HCT116 (cell line): Measurements from ENCODE around the gene ACER3. TPM values are rescaled to one million over a fixed set of nuclear protein-coding genes. Genes with fewer than 3 reads are reported as not detected.

Source experiments
- ATAC-seq: fragments of 200-7000 bp; cut with Tn5 transposase; 2 replicates; pipeline ENCODE4 v1.9.1; 2020; ENCODE audit warnings: mild to moderate bottlenecking, moderate library complexity
- BruUV-seq: library from RNA; stranded (reverse); fragments of 400-500 nt; replicated peaks from 2 replicates; lab custom pipeline; 2021; lab: Mats Ljungman, UMichigan
- CTCF ChIA-PET: fragments of 300-600 bp; sonication (Branson Sonifier 250); formaldehyde crosslinking; loops from one replicate; lab custom pipeline; 2021; ENCODE audit warnings: antibody characterized with exemption; lab: Charles Lee
- POLR2A ChIA-PET: fragments of 300-600, 350-600 bp; sonication (Branson Sonifier 250); formaldehyde crosslinking; loops from one replicate; lab custom pipeline; 2021; ENCODE audit warnings: antibody characterized with exemption; lab: Charles Lee
- RAD21 ChIA-PET, 2 experiments: fragments of 300-600 bp; sonication (Branson Sonifier 250); formaldehyde crosslinking; loops; one replicate each; lab custom pipeline; 2023; ENCODE audit warnings: low total read pairs in 2 of 2; ENCODE audit not compliant: uncharacterized antibody in 2 of 2, unreplicated experiment in 2 of 2, low non-redundant PET in 1 of 2; lab: Charles Lee
- DNase-seq: peaks from one replicate; pipeline ENCODE4 v3.0.0-alpha.2; 2010; ENCODE audit warnings: low read depth, low spot score
- H2AFZ ChIP-seq: fragments of 200-600 bp; shearing (Covaris generic), sonication (generic); 2 replicates; pipeline ENCODE4 v1.6.1; 2017; ENCODE audit warnings: low read depth, mixed run types, mixed read lengths, antibody characterized with exemption, low read length; ENCODE audit not compliant: poor library complexity, severe bottlenecking
- H3K27ac ChIP-seq: 2 replicates; pipeline ENCODE4 v1.5.1; 2012; ENCODE audit warnings: low read depth, low read length
- H3K27me3 ChIP-seq: fragments of 200-600 bp; sonication (generic); 2 replicates; pipeline ENCODE4 v1.6.1; 2016; ENCODE audit warnings: mixed run types, low read length, mixed read lengths; ENCODE audit not compliant: insufficient read depth
- H3K36me3 ChIP-seq, 2 experiments: fragments of 200-500 bp in 1 of 2; fragments of 200-600 bp in 1 of 2; sonication (Bioruptor generic) in 1 of 2; sonication (generic) in 1 of 2; 2 replicates each; pipeline versions ENCODE4 v1.5.1 to v1.6.1; 2014 to 2016; ENCODE audit warnings: low read length in 2 of 2, inconsistent platforms in 1 of 2, mixed read lengths in 1 of 2, mixed run types in 1 of 2; ENCODE audit not compliant: insufficient read depth in 2 of 2, control insufficient read depth in 1 of 2
- H3K4me1 ChIP-seq, 2 experiments: fragments of 200-600 bp in 1 of 2; sonication (generic) in 1 of 2; 2 replicates each; pipeline versions ENCODE4 v1.5.1 to v1.6.1; 2012 to 2017; ENCODE audit warnings: low read length in 2 of 2, inconsistent platforms in 1 of 2, mild to moderate bottlenecking in 1 of 2, mixed read lengths in 1 of 2, mixed run types in 1 of 2, moderate library complexity in 1 of 2; ENCODE audit not compliant: insufficient read depth in 2 of 2, control insufficient read depth in 1 of 2
- H3K4me2 ChIP-seq: fragments of 200-600 bp; sonication (generic); 2 replicates; pipeline ENCODE4 v1.6.1; 2017; ENCODE audit warnings: mixed run types, low read length, mixed read lengths
- H3K4me3 ChIP-seq, 2 experiments: fragments of 200-600 bp in 1 of 2; sonication (generic) in 1 of 2; replicated peaks in 1 of 2; 2 replicates each; pipeline ENCODE4 v1.5.1; 2011 to 2016; ENCODE audit warnings: low read length in 2 of 2, control low read depth in 1 of 2, low read depth in 1 of 2, mild to moderate bottlenecking in 1 of 2, mixed read lengths in 1 of 2, mixed run types in 1 of 2
- H3K79me2 ChIP-seq: fragments of 200-600 bp; sonication (generic); 2 replicates; pipeline ENCODE4 v1.6.1; 2017; ENCODE audit warnings: mild to moderate bottlenecking, mixed run types, low read length, moderate library complexity, mixed read lengths; ENCODE audit not compliant: insufficient read depth
- H3K9ac ChIP-seq: fragments of 200-600 bp; sonication (generic); 2 replicates; pipeline ENCODE4 v1.6.1; 2016; ENCODE audit warnings: low read length, mixed read lengths
- H3K9me2 ChIP-seq: fragments of 200-600 bp; sonication (generic), shearing (Covaris generic); 2 replicates; pipeline ENCODE4 v1.6.1; 2017; ENCODE audit warnings: mixed run types, mild to moderate bottlenecking, moderate library complexity; ENCODE audit not compliant: insufficient read depth
- H3K9me3 ChIP-seq, 2 experiments: fragments of 200-500 bp in 1 of 2; fragments of 200-600 bp in 1 of 2; sonication (Bioruptor generic) in 1 of 2; sonication (generic) in 1 of 2; 2 replicates each; pipeline ENCODE4 v1.6.1; 2014 to 2017; ENCODE audit warnings: low read length in 2 of 2, mixed read lengths in 2 of 2, inconsistent platforms in 1 of 2, low read depth in 1 of 2, mild to moderate bottlenecking in 1 of 2, mixed run types in 1 of 2, moderate library complexity in 1 of 2; ENCODE audit not compliant: control insufficient read depth in 1 of 2, insufficient read depth in 1 of 2
- H4K20me1 ChIP-seq: fragments of 200-600 bp; sonication (generic), shearing (Covaris generic); 2 replicates; pipeline ENCODE4 v1.6.1; 2017; ENCODE audit warnings: mixed run types, mild to moderate bottlenecking, moderate library complexity; ENCODE audit not compliant: insufficient read depth
- CBX3 ChIP-seq: IDR thresholded peaks from 2 replicates; pipeline ENCODE4 v1.6.1; 2012; ENCODE audit warnings: low read depth
- CEBPB ChIP-seq: IDR thresholded peaks from 2 replicates; pipeline ENCODE4 v1.6.1; 2012; ENCODE audit warnings: low read depth
- EZH2phosphoT487 ChIP-seq: fragments of 200-600 bp; IDR thresholded peaks from 2 replicates; pipeline ENCODE4 v1.6.1; 2018; ENCODE audit warnings: antibody characterized with exemption, borderline replicate concordance
- FOSL1 ChIP-seq: IDR thresholded peaks from 2 replicates; pipeline ENCODE4 v1.6.1; 2012; ENCODE audit warnings: low read depth
- JUND ChIP-seq: IDR thresholded peaks from 2 replicates; pipeline ENCODE4 v1.6.1; 2012
- POLR2A ChIP-seq: IDR thresholded peaks from 2 replicates; pipeline ENCODE4 v1.7.0; 2011; ENCODE audit warnings: borderline replicate concordance; ENCODE audit not compliant: insufficient read depth, insufficient read length; ENCODE audit errors: extremely low read depth
- YY1 ChIP-seq: IDR thresholded peaks from 2 replicates; pipeline ENCODE4 v1.6.1; 2011; ENCODE audit warnings: low read length, low read depth, moderate library complexity, mild to moderate bottlenecking; ENCODE audit not compliant: insufficient replicate concordance; ENCODE audit errors: extremely low read depth
- ZFX ChIP-seq: fragments of 450-650 bp; IDR thresholded peaks from 2 replicates; pipeline ENCODE4 v1.6.1; 2017
- ZNF274 ChIP-seq: fragments of 200-500 bp; sonication (Bioruptor generic); IDR thresholded peaks from 2 replicates; pipeline ENCODE4 v1.6.1; 2014; ENCODE audit warnings: mild to moderate bottlenecking, low read depth, low read length, inconsistent platforms
- intact Hi-C: fragments of 100-400 bp; cut with micrococcal nuclease; formaldehyde crosslinking; loops from 2 replicates; pipeline ENCODE4 v1.10.0; 2022
- total RNA-seq: library from RNA; stranded (reverse); gene quantifications from one replicate; pipeline ENCODE4 v1.2.1, GENCODE V29; 2021; ENCODE audit not compliant: unreplicated experiment
- TF ChIP-seq, protein P1 (sequence below): IDR thresholded peaks from 2 replicates; pipeline ENCODE4 v1.6.1; 2011; ENCODE audit warnings: mild to moderate bottlenecking, low read length, moderate library complexity; ENCODE audit not compliant: insufficient replicate concordance; ENCODE audit errors: extremely low read depth
- TF ChIP-seq, protein P2 (sequence below), 3 experiments: fragments of 200-600 bp in 1 of 3; sonication (generic) in 1 of 3; IDR thresholded peaks in 2 of 3; conservative IDR thresholded peaks in 1 of 3; 2 replicates each; pipeline ENCODE4 v1.5.1; 2012 to 2017; ENCODE audit warnings: low read depth in 2 of 3, low read length in 2 of 3, antibody characterized with exemption in 1 of 3, borderline replicate concordance in 1 of 3, control low read depth in 1 of 3, mild to moderate bottlenecking in 1 of 3, mixed read lengths in 1 of 3, mixed run types in 1 of 3, moderate library complexity in 1 of 3; ENCODE audit not compliant: insufficient read depth in 1 of 3

The ACER3 gene
- total RNA-seq, 1 experiment from 2014 or later = 19.1 TPM

DNA sequence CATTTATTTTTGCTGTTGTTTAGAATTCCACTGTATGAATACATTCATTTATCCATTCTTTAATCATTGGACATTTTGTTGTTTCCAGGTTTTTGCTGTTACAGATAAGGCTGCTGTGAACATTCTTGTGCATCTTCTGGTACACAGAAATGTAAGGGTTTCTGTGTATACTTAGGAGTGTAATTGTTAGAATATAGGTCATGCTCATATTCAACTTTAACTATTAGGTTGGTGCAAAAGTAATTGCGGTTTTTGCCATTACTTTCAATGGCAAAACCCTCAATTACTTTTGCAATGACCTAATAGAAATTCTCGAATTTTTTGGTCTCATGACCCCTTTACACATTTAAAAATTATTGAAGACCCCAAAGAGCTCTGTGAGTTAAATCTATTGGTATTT, 17.3 kb downstream of the ACER3 start:
- TF ChIP-seq, protein P1, sequence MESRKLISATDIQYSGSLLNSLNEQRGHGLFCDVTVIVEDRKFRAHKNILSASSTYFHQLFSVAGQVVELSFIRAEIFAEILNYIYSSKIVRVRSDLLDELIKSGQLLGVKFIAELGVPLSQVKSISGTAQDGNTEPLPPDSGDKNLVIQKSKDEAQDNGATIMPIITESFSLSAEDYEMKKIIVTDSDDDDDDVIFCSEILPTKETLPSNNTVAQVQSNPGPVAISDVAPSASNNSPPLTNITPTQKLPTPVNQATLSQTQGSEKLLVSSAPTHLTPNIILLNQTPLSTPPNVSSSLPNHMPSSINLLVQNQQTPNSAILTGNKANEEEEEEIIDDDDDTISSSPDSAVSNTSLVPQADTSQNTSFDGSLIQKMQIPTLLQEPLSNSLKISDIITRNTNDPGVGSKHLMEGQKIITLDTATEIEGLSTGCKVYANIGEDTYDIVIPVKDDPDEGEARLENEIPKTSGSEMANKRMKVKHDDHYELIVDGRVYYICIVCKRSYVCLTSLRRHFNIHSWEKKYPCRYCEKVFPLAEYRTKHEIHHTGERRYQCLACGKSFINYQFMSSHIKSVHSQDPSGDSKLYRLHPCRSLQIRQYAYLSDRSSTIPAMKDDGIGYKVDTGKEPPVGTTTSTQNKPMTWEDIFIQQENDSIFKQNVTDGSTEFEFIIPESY = no peak
- no peak for TF ChIP-seq ZFX
- no peak for TF ChIP-seq ZNF274
- TF ChIP-seq YY1 = no peak
- no peak for TF ChIP-seq EZH2phosphoT487
- no peak for TF ChIP-seq CEBPB
- TF ChIP-seq POLR2A = no peak
- no peak for TF ChIP-seq CBX3
- no peak for TF ChIP-seq JUND
- TF ChIP-seq, protein P2, sequence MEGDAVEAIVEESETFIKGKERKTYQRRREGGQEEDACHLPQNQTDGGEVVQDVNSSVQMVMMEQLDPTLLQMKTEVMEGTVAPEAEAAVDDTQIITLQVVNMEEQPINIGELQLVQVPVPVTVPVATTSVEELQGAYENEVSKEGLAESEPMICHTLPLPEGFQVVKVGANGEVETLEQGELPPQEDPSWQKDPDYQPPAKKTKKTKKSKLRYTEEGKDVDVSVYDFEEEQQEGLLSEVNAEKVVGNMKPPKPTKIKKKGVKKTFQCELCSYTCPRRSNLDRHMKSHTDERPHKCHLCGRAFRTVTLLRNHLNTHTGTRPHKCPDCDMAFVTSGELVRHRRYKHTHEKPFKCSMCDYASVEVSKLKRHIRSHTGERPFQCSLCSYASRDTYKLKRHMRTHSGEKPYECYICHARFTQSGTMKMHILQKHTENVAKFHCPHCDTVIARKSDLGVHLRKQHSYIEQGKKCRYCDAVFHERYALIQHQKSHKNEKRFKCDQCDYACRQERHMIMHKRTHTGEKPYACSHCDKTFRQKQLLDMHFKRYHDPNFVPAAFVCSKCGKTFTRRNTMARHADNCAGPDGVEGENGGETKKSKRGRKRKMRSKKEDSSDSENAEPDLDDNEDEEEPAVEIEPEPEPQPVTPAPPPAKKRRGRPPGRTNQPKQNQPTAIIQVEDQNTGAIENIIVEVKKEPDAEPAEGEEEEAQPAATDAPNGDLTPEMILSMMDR (IDR thresholded peaks at IDR 0.05 in 2 of 3, conservative IDR thresholded peaks at IDR 0.05 in 1 of 3; ENCODE audit: borderline replicate concordance in 1 of 3, insufficient read depth in 1 of 3, low read depth in 2 of 3, low read length in 2 of 3) = no peak
- no peak for TF ChIP-seq FOSL1
- H3K36me3 ChIP-seq = no peaks in the 10 kb centered on the region
- no peak overlapping the region for H3K4me2 ChIP-seq
- ATAC-seq = no peak
- peaks cover 31% of the 10 kb centered on the region for H3K79me2 ChIP-seq
- ChIA-PET POLR2A (interaction anchor here (1.8 kb wide), 1 partner anchor 10 kb away, joined by 5 read pairs; no protein-coding TSS in a partner anchor), CTCF (no interaction called here), RAD21 (no interaction called here)
- H4K20me1 ChIP-seq = no peaks in the 10 kb centered on the region
- H3K4me3 ChIP-seq = no peak overlapping the region
- H2AFZ ChIP-seq = no peak overlapping the region
- H3K9ac ChIP-seq = no peak overlapping the region
- H3K9me2 ChIP-seq = no peaks in the 10 kb centered on the region
- H3K9me3 ChIP-seq = no peaks in the 10 kb centered on the region
- BruUV-seq = no TSS peak
- DNase-seq = no peak
- no peak overlapping the region for H3K27ac ChIP-seq
- H3K4me1 ChIP-seq = no peaks in the 10 kb centered on the region
- intact Hi-C loops = no loop called here
- no peaks in the 10 kb centered on the region for H3K27me3 ChIP-seq
